ENCODE data around the gene USP13. TPM values are rescaled to one million over a fixed set of nuclear protein-coding genes. Genes with fewer than 3 reads are reported as not detected.

Gene USP13
- total and polyA plus RNA-seq, 2 of the 13 experiments (the other 11 are each of a cell fraction or from before 2014, with no cell fraction given) = 15.9 to 36.7 TPM

- 0 out of 2 replicates have a peak, but pooled peaks have one; percentile 36 for TF ChIP-seq ZNF232 (CRISPR knock-in tag; IDR thresholded peaks at IDR 0.05; ENCODE audit: borderline replicate concordance)
- peak; percentile 86; the same call in 1 of the 2 replicates for TF ChIP-seq ZSCAN5A (CRISPR knock-in tag; IDR thresholded peaks at IDR 0.05; ENCODE audit: borderline replicate concordance)
- TF ChIP-seq KLF16 (CRISPR knock-in tag; IDR thresholded peaks at IDR 0.05) = peak in 1 of 2 experiments; percentile 42; a peak in 1 of 4 replicates
- TF ChIP-seq HIVEP1 (CRISPR knock-in tag; IDR thresholded peaks at IDR 0.05) = 0 out of 2 replicates have a peak, but pooled peaks have one; percentile 43
- TF ChIP-seq ZNF343 (CRISPR knock-in tag; IDR thresholded peaks at IDR 0.05) = peak; percentile 85
- TF ChIP-seq UBTF (CRISPR knock-in tag; IDR thresholded peaks at IDR 0.05) = peak; percentile 98
- TF ChIP-seq ZNF510 (CRISPR knock-in tag; IDR thresholded peaks at IDR 0.05; ENCODE audit: low read depth) = 0 out of 2 replicates have a peak, but pooled peaks have one; percentile 35
- no peak for TF ChIP-seq ZNF766 (CRISPR knock-in tag; IDR thresholded peaks at IDR 0.05; ENCODE audit: borderline replicate concordance)
- peak; percentile 78; the same call in 1 of the 2 replicates for TF ChIP-seq ZNF546 (CRISPR knock-in tag; conservative IDR thresholded peaks at IDR 0.05)
- 0 out of 2 replicates have a peak, but pooled peaks have one; percentile 27 for TF ChIP-seq ZBTB2 (CRISPR knock-in tag; IDR thresholded peaks at IDR 0.05; ENCODE audit: low read depth)
- peak; percentile 75; the same call in 1 of the 2 replicates for TF ChIP-seq ZNF280B (CRISPR knock-in tag; IDR thresholded peaks at IDR 0.05; ENCODE audit: borderline replicate concordance)
- no peak for TF ChIP-seq ZNF430 (CRISPR knock-in tag; IDR thresholded peaks at IDR 0.05)
- TF ChIP-seq HOXA5 (CRISPR knock-in tag; IDR thresholded peaks at IDR 0.05) = no peak
- no peak for TF ChIP-seq ZSCAN25 (CRISPR knock-in tag; IDR thresholded peaks at IDR 0.05)
- peak; percentile 68; the same call in 1 of the 2 replicates for TF ChIP-seq ZMAT3 (CRISPR knock-in tag; conservative IDR thresholded peaks at IDR 0.05)
- peak; percentile 34 for TF ChIP-seq KMT2A (CRISPR knock-in tag; IDR thresholded peaks at IDR 0.05)
- TF ChIP-seq ZNF143 (CRISPR knock-in tag; IDR thresholded peaks at IDR 0.05) = 0 out of 2 replicates have a peak, but pooled peaks have one; percentile 47
- TF ChIP-seq ZNF18 (CRISPR knock-in tag; IDR thresholded peaks at IDR 0.05; ENCODE audit: insufficient replicate concordance) = peak; percentile 5
- 0 out of 3 replicates have a peak, but pooled peaks have one; percentile 21 for TF ChIP-seq MXI1 (IDR thresholded peaks at IDR 0.05; ENCODE audit: borderline replicate concordance, low read depth, low read length)
- TF ChIP-seq GFI1 (CRISPR knock-in tag; IDR thresholded peaks at IDR 0.05; ENCODE audit: borderline replicate concordance) = no peak
Observed at GRCh38 chr3:179653096-179653797, 407 bp downstream of the USP13 start (continued).

Data from HepG2 (cell line).